Measurements from ENCODE around the gene RPL15.

Gene RPL15

GRCh38 chr3:23950293-23950692, 33.4 kb downstream of the RPL15 start:
- H3K4me3 ChIP-seq (ENCODE audit: low read length), result no peak overlapping the region
- H3K9me3 ChIP-seq (ENCODE audit: control insufficient read depth, low read depth, low read length), result no peaks in the 10 kb centered on the region
- H3K4me1 ChIP-seq (ENCODE audit: control insufficient read depth, low read depth, low read length), result peaks cover 17% of the 10 kb centered on the region
- H3K27me3 ChIP-seq (ENCODE audit: control insufficient read depth, insufficient read depth, low read length), result no peaks in the 10 kb centered on the region
- no peak overlapping the region for H3K27ac ChIP-seq (ENCODE audit: low read length)
- H3K9ac ChIP-seq (ENCODE audit: low read length), result no peak overlapping the region
- peaks cover 3% of the 10 kb centered on the region for H3K36me3 ChIP-seq (ENCODE audit: control insufficient read depth, low read depth, low read length)

- H3K27ac ChIP-seq (ENCODE audit: low read length), result no peak overlapping the region
Observed at GRCh38 chr3:23952646-23953045, 35.7 kb downstream of the RPL15 start.

GRCh38 chr3:23953523-23953922, 36.6 kb downstream of the RPL15 start:
- Histone ChIP-seq H3K9ac (ENCODE audit: low read length) (no peak overlapping the region), H3K4me1 (ENCODE audit: control insufficient read depth, low read depth, low read length) (no peaks in the 10 kb centered on the region), H3K27ac (ENCODE audit: low read length) (no peak overlapping the region), H3K9me3 (ENCODE audit: control insufficient read depth, low read depth, low read length) (no peaks in the 10 kb centered on the region), H3K27me3 (ENCODE audit: control insufficient read depth, insufficient read depth, low read length) (no peaks in the 10 kb centered on the region), H3K36me3 (ENCODE audit: control insufficient read depth, low read depth, low read length) (peaks cover 15% of the 10 kb centered on the region), H3K4me3 (ENCODE audit: low read length) (no peak overlapping the region)

More at GRCh38 chr3:23952646-23953045, 35.7 kb downstream of the RPL15 start:
- Histone ChIP-seq H3K9me3 (ENCODE audit: control insufficient read depth, low read depth, low read length) (no peaks in the 10 kb centered on the region), H3K4me1 (ENCODE audit: control insufficient read depth, low read depth, low read length) (peaks cover 6% of the 10 kb centered on the region), H3K27me3 (ENCODE audit: control insufficient read depth, insufficient read depth, low read length) (no peaks in the 10 kb centered on the region), H3K36me3 (ENCODE audit: control insufficient read depth, low read depth, low read length) (peaks cover 11% of the 10 kb centered on the region), H3K4me3 (ENCODE audit: low read length) (no peak overlapping the region), H3K9ac (ENCODE audit: low read length) (no peak overlapping the region)

GRCh38 chr3:23954144-23954543, 37.2 kb downstream of the RPL15 start:
- Histone ChIP-seq H3K27me3 (ENCODE audit: control insufficient read depth, insufficient read depth, low read length) (no peaks in the 10 kb centered on the region), H3K27ac (ENCODE audit: low read length) (no peak overlapping the region), H3K9ac (ENCODE audit: low read length) (no peak overlapping the region), H3K9me3 (ENCODE audit: control insufficient read depth, low read depth, low read length) (no peaks in the 10 kb centered on the region), H3K36me3 (ENCODE audit: control insufficient read depth, low read depth, low read length) (peaks cover 15% of the 10 kb centered on the region), H3K4me3 (ENCODE audit: low read length) (no peak overlapping the region), H3K4me1 (ENCODE audit: control insufficient read depth, low read depth, low read length) (no peaks in the 10 kb centered on the region)

GRCh38 chr3:23956701-23957100, 39.8 kb downstream of the RPL15 start:
- no peaks in the 10 kb centered on the region for H3K4me1 ChIP-seq (ENCODE audit: control insufficient read depth, low read depth, low read length)
- no peak overlapping the region for H3K9ac ChIP-seq (ENCODE audit: low read length)
- no peaks in the 10 kb centered on the region for H3K9me3 ChIP-seq (ENCODE audit: control insufficient read depth, low read depth, low read length)
- no peak overlapping the region for H3K27ac ChIP-seq (ENCODE audit: low read length)
- H3K36me3 ChIP-seq (ENCODE audit: control insufficient read depth, low read depth, low read length), result peaks cover 25% of the 10 kb centered on the region
- H3K27me3 ChIP-seq (ENCODE audit: control insufficient read depth, insufficient read depth, low read length), result no peaks in the 10 kb centered on the region
- no peak overlapping the region for H3K4me3 ChIP-seq (ENCODE audit: low read length)

GRCh38 chr3:23959135-23959900, 42.4 kb downstream of the RPL15 start:
- no peaks in the 10 kb centered on the region for H3K27me3 ChIP-seq (ENCODE audit: control insufficient read depth, insufficient read depth, low read length)
- peaks cover 39% of the 10 kb centered on the region for H3K36me3 ChIP-seq (ENCODE audit: control insufficient read depth, low read depth, low read length)
- no peak overlapping the region for H3K9ac ChIP-seq (ENCODE audit: low read length)
- H3K27ac ChIP-seq (ENCODE audit: low read length), result no peak overlapping the region
- no peak overlapping the region for H3K4me3 ChIP-seq (ENCODE audit: low read length)
- no peaks in the 10 kb centered on the region for H3K4me1 ChIP-seq (ENCODE audit: control insufficient read depth, low read depth, low read length)
- H3K9me3 ChIP-seq (ENCODE audit: control insufficient read depth, low read depth, low read length), result no peaks in the 10 kb centered on the region

GRCh38 chr3:23960649-23961048, 43.7 kb downstream of the RPL15 start:
- Histone ChIP-seq H3K4me3 (ENCODE audit: low read length) (no peak overlapping the region), H3K9me3 (ENCODE audit: control insufficient read depth, low read depth, low read length) (no peaks in the 10 kb centered on the region), H3K27me3 (ENCODE audit: control insufficient read depth, insufficient read depth, low read length) (no peaks in the 10 kb centered on the region), H3K9ac (ENCODE audit: low read length) (no peak overlapping the region), H3K27ac (ENCODE audit: low read length) (no peak overlapping the region), H3K4me1 (ENCODE audit: control insufficient read depth, low read depth, low read length) (no peaks in the 10 kb centered on the region), H3K36me3 (ENCODE audit: control insufficient read depth, low read depth, low read length) (peaks cover 46% of the 10 kb centered on the region)

GRCh38 chr3:23961066-23961465, 44.1 kb downstream of the RPL15 start:
- Histone ChIP-seq H3K4me3 (ENCODE audit: low read length) (no peak overlapping the region), H3K9ac (ENCODE audit: low read length) (no peak overlapping the region), H3K4me1 (ENCODE audit: control insufficient read depth, low read depth, low read length) (no peaks in the 10 kb centered on the region), H3K9me3 (ENCODE audit: control insufficient read depth, low read depth, low read length) (no peaks in the 10 kb centered on the region), H3K27ac (ENCODE audit: low read length) (no peak overlapping the region), H3K27me3 (ENCODE audit: control insufficient read depth, insufficient read depth, low read length) (no peaks in the 10 kb centered on the region), H3K36me3 (ENCODE audit: control insufficient read depth, low read depth, low read length) (peaks cover 50% of the 10 kb centered on the region)

GRCh38 chr3:23961913-23962312, 45.0 kb downstream of the RPL15 start:
- no peak overlapping the region for H3K9ac ChIP-seq (ENCODE audit: low read length)
- no peak overlapping the region for H3K4me3 ChIP-seq (ENCODE audit: low read length)
- no peaks in the 10 kb centered on the region for H3K27me3 ChIP-seq (ENCODE audit: control insufficient read depth, insufficient read depth, low read length)
- H3K9me3 ChIP-seq (ENCODE audit: control insufficient read depth, low read depth, low read length), result no peaks in the 10 kb centered on the region
- no peak overlapping the region for H3K27ac ChIP-seq (ENCODE audit: low read length)
- no peaks in the 10 kb centered on the region for H3K4me1 ChIP-seq (ENCODE audit: control insufficient read depth, low read depth, low read length)
- H3K36me3 ChIP-seq (ENCODE audit: control insufficient read depth, low read depth, low read length), result peaks cover 50% of the 10 kb centered on the region

- Histone ChIP-seq H3K9me3 (ENCODE audit: control insufficient read depth, low read depth, low read length) (no peaks in the 10 kb centered on the region), H3K27ac (ENCODE audit: low read length) (no peak overlapping the region), H3K36me3 (ENCODE audit: control insufficient read depth, low read depth, low read length) (peaks cover 53% of the 10 kb centered on the region), H3K4me3 (ENCODE audit: low read length) (no peak overlapping the region), H3K4me1 (ENCODE audit: control insufficient read depth, low read depth, low read length) (no peaks in the 10 kb centered on the region), H3K9ac (ENCODE audit: low read length) (no peak overlapping the region), H3K27me3 (ENCODE audit: control insufficient read depth, insufficient read depth, low read length) (no peaks in the 10 kb centered on the region)
Observed at GRCh38 chr3:23964537-23965235, 47.8 kb downstream of the RPL15 start.

GRCh38 chr3:23966328-23966727, 49.4 kb downstream of the RPL15 start:
- Histone ChIP-seq H3K4me3 (ENCODE audit: low read length) (no peak overlapping the region), H3K27me3 (ENCODE audit: control insufficient read depth, insufficient read depth, low read length) (no peaks in the 10 kb centered on the region), H3K4me1 (ENCODE audit: control insufficient read depth, low read depth, low read length) (no peaks in the 10 kb centered on the region), H3K27ac (ENCODE audit: low read length) (no peak overlapping the region), H3K9me3 (ENCODE audit: control insufficient read depth, low read depth, low read length) (no peaks in the 10 kb centered on the region), H3K36me3 (ENCODE audit: control insufficient read depth, low read depth, low read length) (peaks cover 56% of the 10 kb centered on the region), H3K9ac (ENCODE audit: low read length) (no peak overlapping the region)
